ENCODE results near the gene CCDC40.
"Not testable (repeated sequence)": the region's sequence is repeated elsewhere in the genome, so short reads cannot be mapped to it uniquely, and the experiment has no call there.

CCDC40 gene

DNA sequence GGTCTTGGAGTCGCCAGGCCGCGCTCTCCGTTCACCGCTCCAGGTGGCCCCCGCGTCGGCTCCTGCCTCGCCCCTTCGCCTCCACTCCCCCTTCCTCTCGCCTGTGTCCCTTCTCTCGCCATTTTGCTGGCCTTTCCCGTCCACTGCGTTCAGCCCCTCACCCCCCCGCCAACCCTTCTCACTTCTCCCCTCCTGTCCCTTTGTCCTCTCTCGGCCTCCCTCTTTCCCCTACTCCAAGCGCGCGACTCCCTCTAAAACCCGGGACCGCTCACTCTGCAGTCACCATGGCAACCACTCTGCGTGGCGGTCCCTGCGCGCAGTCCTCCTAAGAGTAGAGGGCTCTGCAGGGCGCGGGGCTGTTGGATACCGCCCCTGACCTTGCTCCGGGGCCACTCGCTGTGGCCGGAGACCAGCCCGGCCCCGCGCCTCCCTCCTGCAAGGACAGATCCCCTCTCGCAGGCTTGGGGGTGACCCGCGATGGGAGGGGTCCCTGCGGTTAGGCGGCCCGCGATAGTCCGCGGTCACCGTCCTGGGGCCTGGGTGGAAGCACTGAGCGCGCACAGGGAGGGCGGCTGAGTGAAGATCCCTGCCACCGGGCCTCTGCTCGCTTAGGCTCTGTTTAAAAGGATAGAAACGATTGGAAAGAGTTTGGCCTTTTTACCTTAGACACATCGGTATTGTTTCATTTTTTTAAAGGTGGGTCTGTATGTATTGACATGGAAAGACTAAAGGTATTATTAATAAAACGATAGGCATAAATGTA lies 454 bp downstream of the CCDC40 start:
- peak in 1 of 2 donors; percentile 1 for DNase-seq (ENCODE audit: extremely low read depth in 1 of 2, low read depth in 1 of 2)

DNA sequence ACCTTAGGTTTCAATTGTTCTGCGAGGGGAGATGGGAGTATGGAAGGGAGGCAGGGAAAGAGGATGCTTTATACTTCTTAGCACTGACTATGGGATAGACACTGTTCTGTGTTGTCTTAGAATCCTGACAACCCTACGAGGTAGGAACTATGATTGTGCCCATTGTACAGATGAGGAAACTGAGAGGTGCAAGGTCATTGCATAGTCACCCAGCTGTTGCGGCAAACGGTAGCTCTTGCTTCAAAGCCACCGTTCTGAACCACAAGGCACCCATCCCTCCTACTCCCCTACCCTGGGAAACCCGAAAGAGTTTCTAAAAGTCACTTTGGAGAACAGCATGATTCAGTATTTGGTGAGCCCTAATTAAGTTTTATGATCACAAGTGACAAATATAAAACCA lies 7.5 kb downstream of the CCDC40 start:
- DNase-seq (ENCODE audit: extremely low read depth in 1 of 2, low read depth in 1 of 2), result no peak

DNA sequence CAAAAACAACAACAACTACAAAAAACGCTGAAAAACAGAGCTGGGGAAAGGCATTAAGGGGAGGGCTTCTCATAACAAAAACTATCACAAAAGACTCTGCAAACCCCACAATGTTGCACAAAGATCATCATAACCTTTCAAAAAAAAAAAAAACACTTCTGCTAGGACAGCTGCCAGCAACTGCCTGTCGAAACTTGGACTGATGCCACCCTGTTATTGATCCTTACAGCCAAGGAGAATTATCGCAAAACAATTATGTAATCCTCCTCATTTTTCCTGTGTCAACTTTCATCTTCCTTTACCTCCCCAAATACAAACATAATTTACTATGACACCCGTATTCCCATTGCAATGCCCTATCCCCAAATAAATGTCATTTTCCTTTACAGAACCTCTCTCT lies 9.3 kb downstream of the CCDC40 start:
- DNase-seq (ENCODE audit: extremely low read depth in 1 of 2, low read depth in 1 of 2), result no peak

DNA sequence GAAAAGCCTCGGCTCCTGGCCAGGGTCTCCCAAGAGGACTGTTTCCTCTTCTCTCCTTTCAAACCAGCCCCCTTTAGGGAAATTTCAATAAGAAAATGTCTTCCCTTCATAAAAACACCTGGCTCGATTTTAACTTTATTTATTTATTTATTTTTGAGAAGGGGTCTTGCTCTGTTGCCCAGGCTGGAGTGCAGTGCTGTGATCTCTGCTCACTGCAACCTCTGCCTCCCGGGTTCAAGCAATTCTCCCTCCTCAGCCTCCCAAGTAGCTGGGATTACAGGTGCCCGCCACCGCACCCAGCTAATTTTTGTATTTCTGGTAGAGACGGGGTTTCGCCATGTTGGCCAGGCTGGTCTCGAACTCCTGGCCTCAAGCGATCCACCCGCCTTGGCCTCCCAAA lies 10.3 kb downstream of the CCDC40 start:
- not testable (repeated sequence) for DNase-seq (ENCODE audit: extremely low read depth in 1 of 2, low read depth in 1 of 2)

DNA sequence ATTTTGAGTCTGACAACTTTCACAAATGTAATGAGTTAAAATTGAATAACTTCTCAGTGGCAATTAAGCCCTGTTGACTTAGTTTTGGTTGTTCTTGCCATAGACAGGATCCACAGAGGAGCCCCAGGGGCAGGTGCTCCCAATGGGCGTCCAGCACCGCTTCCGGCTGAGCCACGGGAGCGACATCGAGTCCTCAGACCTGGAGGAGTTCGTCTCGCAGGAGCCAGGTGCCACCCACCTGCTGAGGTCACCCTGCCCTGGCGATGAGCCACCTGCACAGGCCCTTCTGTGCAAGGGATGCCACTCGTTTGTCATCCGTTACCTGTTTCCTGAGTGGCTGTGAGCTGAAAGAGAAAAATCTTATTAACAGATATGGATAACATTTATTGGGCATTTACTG lies 10.7 kb downstream of the CCDC40 start:
- DNase-seq (ENCODE audit: extremely low read depth in 1 of 2, low read depth in 1 of 2), result no peak

DNA sequence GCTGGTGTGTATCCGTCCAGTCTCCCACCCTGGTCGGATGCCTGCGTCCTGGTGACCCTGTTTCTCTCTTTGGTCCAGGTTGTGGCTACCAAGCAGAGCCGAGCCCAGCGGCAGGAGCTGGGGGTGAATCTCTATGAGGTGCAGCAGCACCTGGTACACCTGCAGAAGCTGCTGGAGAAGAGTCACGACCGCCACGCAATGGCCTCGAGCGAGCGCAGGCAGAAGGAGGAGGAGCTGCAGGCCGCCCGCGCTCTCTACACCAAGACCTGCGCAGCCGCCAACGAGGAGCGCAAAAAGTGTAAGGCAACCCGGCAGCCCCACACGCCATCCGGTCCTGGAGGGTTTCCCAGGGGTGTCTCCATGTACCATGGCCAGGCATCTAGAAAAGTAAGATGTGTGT lies 13.5 kb downstream of the CCDC40 start:
- no peak for DNase-seq (ENCODE audit: extremely low read depth in 1 of 2, low read depth in 1 of 2)

DNA sequence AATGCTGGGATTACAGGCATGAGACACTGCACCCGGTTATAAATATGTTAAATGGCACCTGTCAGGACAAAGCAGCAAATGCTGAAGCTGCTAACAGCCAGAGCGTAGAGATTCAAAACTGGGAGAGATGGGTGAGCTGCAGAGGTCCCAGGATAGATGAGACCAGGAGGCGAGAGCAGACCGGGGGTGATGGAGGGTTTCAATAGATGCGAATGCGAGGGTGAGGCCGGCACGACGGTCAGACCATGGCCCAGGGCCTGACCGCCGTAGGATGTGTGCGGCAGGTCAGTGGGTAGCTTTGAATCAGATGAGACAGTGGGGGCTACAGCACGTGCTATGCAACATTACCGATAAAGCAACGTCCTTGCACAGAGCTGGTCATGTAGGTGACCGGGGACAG lies 14.3 kb downstream of the CCDC40 start:
- no peak for DNase-seq (ENCODE audit: extremely low read depth in 1 of 2, low read depth in 1 of 2)

DNA sequence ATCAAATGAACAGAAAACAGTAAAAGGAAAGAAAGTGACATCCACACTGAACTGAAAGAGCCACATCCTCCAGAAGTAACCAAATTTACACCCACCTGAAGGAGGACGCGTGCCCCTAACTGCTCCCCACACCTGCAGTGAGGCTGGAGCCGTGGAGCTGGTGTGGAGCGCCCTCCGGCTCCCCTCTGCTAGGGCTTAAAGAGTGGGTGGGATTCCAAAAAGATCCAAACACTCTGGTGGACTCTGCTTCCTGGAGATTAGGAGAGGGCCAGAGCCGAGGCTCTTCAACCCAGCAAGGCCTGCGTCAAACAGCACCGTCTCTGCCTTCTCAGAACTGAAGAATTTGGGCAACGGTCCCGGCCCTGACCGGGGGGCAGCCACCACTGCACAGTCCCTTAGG lies 15.2 kb downstream of the CCDC40 start:
- DNase-seq (ENCODE audit: extremely low read depth in 1 of 2, low read depth in 1 of 2), result no peak

DNA sequence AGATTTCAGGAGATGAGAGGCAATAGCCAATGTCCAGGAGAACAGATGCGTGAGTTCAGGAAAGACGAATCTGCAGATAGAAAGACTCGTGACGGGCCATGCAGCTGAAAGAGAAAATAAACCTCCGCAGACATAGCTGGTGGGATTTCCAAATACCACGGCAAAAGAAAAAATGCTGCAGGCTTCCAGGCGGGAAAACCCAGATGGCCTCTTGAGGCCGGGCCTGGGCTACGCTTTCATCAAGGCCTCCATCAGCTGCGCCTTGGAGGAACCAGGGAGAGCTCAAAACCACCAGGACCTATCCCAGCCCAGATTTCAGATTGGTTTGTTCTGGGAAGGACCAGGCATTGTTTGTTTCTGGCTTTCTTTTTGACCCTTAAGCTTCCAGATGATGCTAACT lies 16.7 kb downstream of the CCDC40 start:
- no peak for DNase-seq (ENCODE audit: extremely low read depth in 1 of 2, low read depth in 1 of 2)

DNA sequence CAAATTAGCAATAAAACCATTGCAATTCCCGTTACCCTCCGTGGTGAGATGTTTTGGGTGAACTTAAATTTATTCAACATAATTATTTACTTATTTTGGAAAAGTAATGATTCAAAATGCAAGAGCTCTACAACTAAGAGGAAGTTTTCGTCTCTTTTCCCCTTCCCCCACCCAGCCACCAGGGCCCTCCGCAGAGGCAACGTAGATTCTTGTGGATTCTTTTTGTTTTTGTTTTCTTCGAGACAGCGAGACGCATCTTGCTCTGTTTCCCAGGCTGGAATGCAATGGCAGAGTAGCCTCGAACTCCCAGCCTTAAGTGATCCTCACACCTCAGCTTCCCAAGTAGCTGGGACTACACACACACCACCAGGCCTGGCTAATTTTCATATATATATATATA lies 19.2 kb downstream of the CCDC40 start:
- no peak for DNase-seq (ENCODE audit: extremely low read depth in 1 of 2, low read depth in 1 of 2)

DNA sequence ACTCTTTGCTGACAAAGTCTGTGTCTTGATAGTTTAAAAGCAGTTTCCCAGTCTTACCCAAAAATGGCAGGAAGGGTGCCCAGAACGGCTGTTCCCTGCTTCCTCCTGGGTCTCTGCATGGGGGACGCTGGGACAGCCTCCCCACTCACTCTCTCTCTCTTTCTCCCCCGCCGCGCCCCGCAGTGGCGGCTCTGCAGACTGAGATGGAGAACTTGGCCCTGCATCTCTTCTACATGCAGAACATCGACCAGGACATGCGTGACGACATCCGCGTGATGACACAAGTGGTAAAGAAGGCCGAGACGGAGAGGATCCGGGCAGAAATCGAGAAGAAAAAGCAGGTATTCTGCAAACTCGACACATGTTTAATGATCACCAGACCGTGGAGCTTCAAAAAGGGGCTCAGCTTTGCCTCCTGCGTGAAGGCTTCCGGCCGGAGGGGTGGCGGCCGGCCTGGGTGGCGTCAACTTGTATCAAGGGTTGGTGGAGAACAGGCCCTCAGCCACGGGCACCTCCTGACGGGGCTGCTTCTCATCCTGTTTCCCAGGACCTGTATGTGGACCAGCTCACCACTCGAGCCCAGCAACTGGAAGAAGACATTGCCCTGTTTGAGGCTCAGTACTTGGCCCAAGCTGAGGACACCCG lies 22.0 kb downstream of the CCDC40 start:
- no peak for DNase-seq (ENCODE audit: extremely low read depth in 1 of 2, low read depth in 1 of 2)

DNA sequence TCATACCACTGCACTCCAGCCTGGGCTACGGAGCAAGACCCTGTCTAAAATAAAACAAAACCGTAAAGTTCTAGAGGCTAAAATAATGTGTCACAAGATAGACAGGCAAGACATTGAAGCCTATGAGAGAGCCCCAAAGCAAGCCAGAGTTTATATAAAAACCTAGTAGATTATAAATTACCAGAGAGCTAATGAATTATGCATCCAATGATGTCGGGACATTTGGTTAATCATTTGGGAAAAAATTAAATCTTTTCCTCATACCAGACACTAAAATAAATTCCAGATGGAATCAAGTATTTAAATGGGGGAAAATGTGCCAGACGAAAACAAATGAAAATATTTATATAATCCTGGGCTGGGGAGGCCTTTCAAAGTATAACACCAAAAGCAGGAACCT lies 24.2 kb downstream of the CCDC40 start:
- DNase-seq (ENCODE audit: extremely low read depth in 1 of 2, low read depth in 1 of 2), result no peak

DNA sequence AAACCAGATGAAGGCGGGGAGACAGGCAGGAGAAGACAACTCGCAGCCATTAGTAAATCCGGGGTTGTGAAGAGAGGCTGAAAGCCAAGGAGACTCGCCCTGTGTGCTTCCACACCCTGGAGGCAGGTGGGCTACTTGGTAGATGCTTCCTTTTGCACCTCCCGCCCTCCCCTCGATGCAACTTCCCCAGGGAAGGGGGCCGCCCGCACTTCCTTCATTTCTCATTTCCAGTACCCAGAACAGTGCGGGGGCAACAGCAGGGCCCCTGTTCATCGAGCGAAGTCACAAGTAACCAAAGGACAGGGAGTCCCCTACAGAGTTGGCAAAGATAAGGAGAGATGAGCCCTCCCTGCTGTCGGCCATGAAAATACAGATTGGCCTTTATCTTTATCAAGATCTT lies 25.0 kb downstream of the CCDC40 start:
- DNase-seq (ENCODE audit: extremely low read depth in 1 of 2, low read depth in 1 of 2), result no peak

DNA sequence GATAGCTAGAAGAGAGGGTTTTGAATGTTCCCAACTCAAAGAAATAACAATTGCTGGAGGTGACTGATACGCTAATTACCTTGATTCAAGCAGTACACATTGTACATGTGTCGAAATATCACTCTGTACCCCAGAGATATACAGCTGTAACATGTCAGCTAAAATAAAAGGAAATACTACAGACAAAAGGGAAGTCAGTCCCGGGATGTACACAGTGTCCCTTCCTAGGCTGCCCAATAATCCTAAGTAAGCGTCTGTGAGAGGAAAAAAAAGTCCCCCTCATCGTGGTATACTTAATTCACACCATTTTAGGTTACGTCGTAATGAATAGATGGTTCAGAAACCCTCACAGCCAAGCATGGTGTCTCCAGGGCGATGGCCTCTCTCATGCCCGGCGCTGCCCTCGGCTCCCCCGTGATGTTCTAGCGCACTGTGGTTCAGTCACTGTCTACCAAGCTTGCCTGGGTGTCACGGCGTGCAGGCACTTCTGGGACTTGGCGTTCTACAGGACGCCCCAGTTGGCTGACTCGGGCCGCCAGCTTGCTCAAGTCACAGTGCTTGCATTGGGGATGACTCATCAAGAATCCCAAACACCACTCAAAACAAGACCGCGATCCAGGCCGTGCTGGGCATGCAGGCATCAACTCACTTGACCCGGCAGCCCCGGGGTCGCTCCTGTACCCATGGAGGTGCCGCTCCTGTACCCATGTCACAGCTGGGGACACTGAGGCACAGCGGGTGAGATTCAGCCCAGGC lies 27.6 kb downstream of the CCDC40 start:
- DNase-seq (ENCODE audit: extremely low read depth in 1 of 2, low read depth in 1 of 2), result no peak

DNA sequence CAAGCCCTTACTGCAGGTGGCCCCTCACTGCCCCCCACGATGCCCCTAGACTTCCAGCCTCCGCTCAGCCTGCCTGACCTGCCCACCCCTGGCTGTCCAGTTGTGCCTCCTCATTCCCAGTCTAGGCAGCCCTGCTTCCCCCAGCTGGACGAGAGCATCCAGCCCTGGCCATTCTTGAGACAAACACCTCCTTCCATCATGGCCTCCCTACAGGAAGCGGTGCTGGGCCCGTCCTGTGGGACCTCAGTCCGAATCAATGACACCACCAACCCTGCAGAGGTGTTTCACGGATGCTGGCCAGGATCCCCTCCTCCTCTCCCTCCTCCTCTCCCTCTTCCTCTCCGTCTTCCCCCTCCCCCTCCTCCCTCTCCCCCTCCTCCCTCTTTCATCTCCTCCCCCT lies 28.3 kb downstream of the CCDC40 start:
- DNase-seq (ENCODE audit: extremely low read depth in 1 of 2, low read depth in 1 of 2), result no peak

DNA sequence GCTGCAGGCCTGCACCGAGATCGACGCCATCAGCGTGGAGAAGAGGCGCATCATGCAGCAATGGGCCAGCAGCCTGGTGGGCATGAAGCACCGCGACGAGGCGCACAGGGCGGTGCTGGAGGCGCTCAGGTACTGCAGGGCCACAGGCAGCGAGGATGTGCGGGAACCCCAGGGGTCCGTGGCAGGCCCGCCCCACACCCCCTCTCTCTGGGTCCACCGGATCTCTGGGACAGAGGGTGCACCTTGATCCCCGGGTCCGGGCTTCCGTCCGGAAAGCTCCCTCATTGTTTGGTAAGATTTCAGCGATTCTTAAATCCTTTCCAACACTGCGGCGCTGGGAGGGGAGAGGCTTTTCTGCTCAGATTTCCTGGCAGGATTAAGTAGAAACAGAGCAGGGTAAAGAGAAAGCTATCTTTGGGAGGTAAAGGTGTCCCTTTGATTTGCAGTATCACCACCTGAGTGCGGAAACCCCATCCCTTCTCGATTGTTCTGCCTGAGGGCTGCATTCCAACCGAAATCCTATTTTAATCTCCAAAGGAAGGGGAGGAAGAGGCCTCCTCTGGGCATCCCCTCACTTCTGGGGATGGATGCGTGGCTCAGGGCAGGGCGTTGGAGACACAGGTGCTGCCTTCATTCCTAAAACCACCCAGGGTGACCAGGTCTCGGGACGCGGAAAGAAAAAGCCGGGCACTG lies 29.2 kb downstream of the CCDC40 start:
- DNase-seq (ENCODE audit: extremely low read depth in 1 of 2, low read depth in 1 of 2), result no peak

DNA sequence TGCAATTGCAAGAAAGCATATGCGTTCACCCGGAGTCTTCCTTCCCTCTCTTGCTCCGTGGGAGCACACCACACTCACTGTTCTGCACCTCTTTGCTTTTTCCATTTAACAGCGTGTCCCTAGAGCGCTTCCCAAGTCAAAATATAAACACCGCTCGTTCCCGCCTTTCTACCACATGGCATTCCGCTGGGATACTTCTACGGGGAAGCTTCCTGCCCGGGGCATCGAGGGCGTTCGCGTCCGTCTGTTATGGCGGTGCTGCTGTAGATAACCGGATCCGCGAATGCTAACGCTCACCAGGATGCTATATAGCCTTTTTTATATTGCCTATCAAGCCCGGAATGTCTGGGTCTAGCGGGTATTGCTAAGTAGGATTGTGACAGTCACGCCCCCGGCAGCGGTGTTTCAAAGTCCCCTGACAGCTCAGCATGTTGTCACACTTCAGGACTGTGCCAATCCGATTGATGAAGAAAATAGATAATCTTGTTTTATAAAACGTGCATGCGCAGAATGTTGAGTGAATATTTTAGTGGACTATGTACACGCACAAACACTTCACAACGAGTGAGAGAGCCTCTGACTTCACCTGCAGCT lies 31.0 kb downstream of the CCDC40 start:
- no peak for DNase-seq (ENCODE audit: extremely low read depth in 1 of 2, low read depth in 1 of 2)

DNA sequence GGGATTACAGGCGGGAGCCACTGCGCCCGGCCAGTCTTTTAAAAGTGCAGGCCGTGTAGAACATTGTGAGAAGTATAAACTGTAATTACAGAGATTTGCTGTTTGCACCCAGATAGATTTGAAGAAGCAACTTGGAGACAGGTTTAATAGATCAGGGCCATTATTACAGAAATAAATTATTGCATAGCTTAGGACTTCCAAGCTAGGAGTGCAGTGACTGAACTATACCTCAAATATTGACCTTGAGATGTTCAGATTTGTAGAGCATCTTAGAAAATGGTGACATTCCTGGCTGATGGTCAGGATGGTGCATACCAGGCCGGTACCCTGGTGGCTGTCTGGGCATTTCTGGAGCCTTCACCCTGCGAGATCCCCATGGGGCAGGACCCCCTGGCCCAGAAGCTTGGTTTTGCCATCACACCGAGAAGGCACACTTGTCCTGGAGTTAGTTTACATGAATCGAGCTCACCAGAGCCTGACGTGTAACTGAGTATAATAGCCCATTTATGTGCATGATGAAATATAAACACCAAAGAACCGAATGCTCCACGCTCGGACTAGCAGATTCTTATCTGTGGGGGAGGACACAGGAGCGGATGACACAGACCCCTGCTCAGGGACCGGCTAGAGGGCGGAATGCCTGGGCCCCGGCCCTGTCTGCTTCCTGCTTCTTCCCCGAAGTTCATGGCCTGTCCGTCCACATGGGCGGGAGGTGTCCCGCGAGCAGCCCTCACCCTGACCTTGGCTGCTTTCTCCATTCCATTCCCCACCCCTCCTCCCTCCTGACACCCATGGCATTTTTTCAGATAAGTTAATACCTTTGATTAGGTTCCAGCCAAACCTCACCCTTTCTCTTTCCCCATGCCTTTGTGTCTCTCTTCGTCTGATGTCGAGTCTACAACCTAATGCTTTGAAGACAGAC lies 32.1 kb downstream of the CCDC40 start:
- no peak for DNase-seq (ENCODE audit: extremely low read depth in 1 of 2, low read depth in 1 of 2)

DNA sequence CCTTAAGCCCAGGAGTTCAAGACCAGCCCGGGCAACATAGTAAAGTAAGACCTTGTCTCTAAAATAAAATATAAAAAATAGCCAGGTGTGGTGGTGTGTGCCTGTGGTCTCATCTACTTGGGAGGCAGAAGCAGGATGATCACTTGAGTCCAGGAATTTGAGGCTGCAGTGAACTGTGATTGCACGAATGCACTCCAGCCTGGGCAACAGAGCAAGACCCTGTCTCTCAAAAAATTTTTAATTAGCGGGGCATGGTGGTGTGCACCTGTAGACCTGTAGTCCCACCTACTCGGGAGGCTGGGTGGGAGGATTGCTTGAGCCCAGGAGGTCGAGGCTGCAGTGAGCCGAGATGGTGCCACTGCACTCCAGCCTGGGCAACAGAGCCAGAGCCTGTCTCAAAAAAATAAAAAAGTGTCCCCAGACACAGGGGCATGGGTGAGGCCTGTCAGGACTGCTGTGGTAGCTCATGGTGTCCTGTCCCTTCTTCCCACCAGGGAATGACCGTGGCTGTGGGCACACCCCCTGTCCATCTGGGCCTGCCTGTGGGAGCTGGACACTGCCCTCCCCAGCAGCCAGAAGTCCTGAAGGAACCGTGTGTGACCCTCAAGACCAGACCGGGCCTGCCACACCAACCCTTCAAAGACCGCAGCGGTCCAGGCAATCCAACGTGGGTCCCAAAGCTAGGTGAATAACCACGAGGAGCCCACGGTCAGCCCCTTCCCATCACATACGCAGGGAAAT lies 34.1 kb downstream of the CCDC40 start:
- no peak for DNase-seq (ENCODE audit: extremely low read depth in 1 of 2, low read depth in 1 of 2)
